Stimulated activated CD8-positive, alpha-beta memory T cell treated with anti-CD3 and anti-CD28 coated beads, Interleukin-15, amount 100 ng/mL, for 48 hours (primary cell): Measurements from ENCODE around the gene NAIF1.

Experiments
- DNase-seq, 2 donors: peaks; one replicate each; pipeline ENCODE4 v3.0.0-alpha.2; 2020; ENCODE audit warnings: low read depth in 2 of 2

Gene NAIF1

GRCh38 chr9:128102196-128102595, 35.1 kb upstream of the NAIF1 start:
- no peak for DNase-seq

GRCh38 chr9:128101690-128102089, 34.6 kb upstream of the NAIF1 start:
- no peak for DNase-seq

GRCh38 chr9:128101231-128101661, 34.1 kb upstream of the NAIF1 start:
- no peak for DNase-seq

- no peak for DNase-seq
Observed at GRCh38 chr9:128100581-128100980, 33.5 kb upstream of the NAIF1 start.

- DNase-seq: no peak
Observed at GRCh38 chr9:128099932-128100491, 32.9 kb upstream of the NAIF1 start.

GRCh38 chr9:128099231-128099931, 32.3 kb upstream of the NAIF1 start:
- no peak for DNase-seq

GRCh38 chr9:128098297-128099230, 31.4 kb upstream of the NAIF1 start:
- DNase-seq: peak; percentile 54

- DNase-seq: no peak
Observed at GRCh38 chr9:128097543-128098296, 30.6 kb upstream of the NAIF1 start.

GRCh38 chr9:128096616-128097536, 29.8 kb upstream of the NAIF1 start:
- no peak for DNase-seq

GRCh38 chr9:128094950-128095544, 27.9 kb upstream of the NAIF1 start:
- DNase-seq: no peak

GRCh38 chr9:128094166-128094949, 27.2 kb upstream of the NAIF1 start:
- DNase-seq: peak; percentile 77 to 80

- no peak for DNase-seq
Observed at GRCh38 chr9:128093011-128093410, 25.9 kb upstream of the NAIF1 start.

GRCh38 chr9:128092199-128092977, 25.3 kb upstream of the NAIF1 start:
- DNase-seq: no peak

GRCh38 chr9:128091571-128091970, 24.5 kb upstream of the NAIF1 start:
- no peak for DNase-seq

GRCh38 chr9:128091144-128091543, 24.0 kb upstream of the NAIF1 start:
- no peak for DNase-seq

- DNase-seq: no peak
Observed at GRCh38 chr9:128089299-128089698, 22.2 kb upstream of the NAIF1 start.

- no peak for DNase-seq
Observed at GRCh38 chr9:128088253-128088945, 21.3 kb upstream of the NAIF1 start.

- no peak for DNase-seq
Observed at GRCh38 chr9:128087262-128087661, 20.1 kb upstream of the NAIF1 start.
